ENCODE data around the gene RASL10A.

The RASL10A gene

GRCh38 chr22:29266564-29267461 is 48.7 kb downstream of the RASL10A start:
- no peak for DNase-seq

GRCh38 chr22:29265929-29266328 is 49.6 kb downstream of the RASL10A start:
- no peak for DNase-seq

GRCh38 chr22:29265305-29265704 is 50.2 kb downstream of the RASL10A start:
- DNase-seq, result no peak

- no peak for DNase-seq
Observed at GRCh38 chr22:29263791-29264276, 51.7 kb downstream of the RASL10A start.
